GM23338 (cell line): ENCODE measurements around the gene SVIL. TPM values are rescaled to one million over a fixed set of nuclear protein-coding genes. Genes with fewer than 3 reads are reported as not detected.

Experiments used
- ATAC-seq: fragments of 200-7000 bp; cut with Tn5 transposase; 3 replicates; pipeline ENCODE4 v1.9.1; 2020
- DNase-seq: peaks from one replicate; pipeline ENCODE4 v3.0.0-alpha.2; 2015; ENCODE audit warnings: low spot score
- H2AFZ ChIP-seq: fragments of 200-600 bp; sonication (generic); 2 replicates; pipeline ENCODE4 v1.8.0; 2016; ENCODE audit warnings: antibody characterized with exemption, mild to moderate bottlenecking, moderate library complexity
- H3F3A ChIP-seq: fragments of 200-600 bp; sonication (generic); replicated peaks from 2 replicates; pipeline ENCODE4 v1.8.0; 2017; ENCODE audit warnings: antibody characterized with exemption, mixed run types, low read depth
- H3K27ac ChIP-seq: fragments of 200-600 bp; sonication (generic); 2 replicates; pipeline ENCODE4 v1.6.1; 2016; ENCODE audit warnings: low read depth
- H3K27me3 ChIP-seq: fragments of 200-600 bp; sonication (generic); 2 replicates; pipeline ENCODE4 v1.8.0; 2016; ENCODE audit warnings: mild to moderate bottlenecking, mixed run types, moderate library complexity; ENCODE audit not compliant: insufficient read depth
- H3K36me3 ChIP-seq: fragments of 200-600 bp; sonication (generic); 2 replicates; pipeline ENCODE4 v1.8.0; 2016; ENCODE audit warnings: mild to moderate bottlenecking; ENCODE audit not compliant: insufficient read depth
- H3K4me1 ChIP-seq: fragments of 200-600 bp; sonication (generic); 2 replicates; pipeline ENCODE4 v1.8.0; 2016; ENCODE audit warnings: mild to moderate bottlenecking, moderate library complexity; ENCODE audit not compliant: insufficient read depth
- H3K4me2 ChIP-seq: fragments of 200-600 bp; sonication (generic); 2 replicates; pipeline ENCODE4 v1.7.1; 2017; ENCODE audit warnings: mixed run types
- H3K4me3 ChIP-seq: fragments of 200-600 bp; sonication (generic); 2 replicates; pipeline ENCODE4 v1.6.1; 2016; ENCODE audit warnings: mixed run types
- H3K79me2 ChIP-seq: fragments of 200-600 bp; sonication (generic); replicated peaks from 2 replicates; pipeline ENCODE4 v1.8.0; 2017; ENCODE audit warnings: mild to moderate bottlenecking; ENCODE audit not compliant: insufficient read depth
- H3K9me2 ChIP-seq: fragments of 200-600 bp; sonication (generic); 2 replicates; pipeline ENCODE4 v1.8.0; 2017; ENCODE audit not compliant: insufficient read depth
- H4K20me1 ChIP-seq: fragments of 200-600 bp; sonication (generic); replicated peaks from 2 replicates; pipeline ENCODE4 v1.8.0; 2017; ENCODE audit warnings: mild to moderate bottlenecking; ENCODE audit not compliant: insufficient read depth
- H3K27ac Mint-ChIP-seq: 2 replicates; pipeline ENCODE4 v1.8.0; 2020; ENCODE audit warnings: inconsistent platforms, mild to moderate bottlenecking, moderate library complexity, mixed read lengths
- H3K27me3 Mint-ChIP-seq: 3 replicates; pipeline ENCODE4 v1.8.0; 2022; ENCODE audit warnings: low read depth, mild to moderate bottlenecking, moderate library complexity, mixed read lengths, inconsistent platforms; ENCODE audit not compliant: insufficient read depth, poor library complexity
- H3K36me3 Mint-ChIP-seq: 3 replicates; pipeline ENCODE4 v1.8.0; 2021; ENCODE audit warnings: low read depth, mild to moderate bottlenecking, inconsistent platforms, moderate library complexity, mixed read lengths
- H3K4me1 Mint-ChIP-seq: 3 replicates; pipeline ENCODE4 v1.8.0; 2020; ENCODE audit warnings: mild to moderate bottlenecking, inconsistent platforms, mixed read lengths
- H3K4me3 Mint-ChIP-seq: 3 replicates; pipeline ENCODE4 v1.8.0; 2021; ENCODE audit warnings: moderate library complexity, mild to moderate bottlenecking, inconsistent platforms, mixed read lengths
- H3K9me3 Mint-ChIP-seq: 3 replicates; pipeline ENCODE4 v1.8.0; 2020; ENCODE audit warnings: moderate library complexity, mild to moderate bottlenecking, inconsistent platforms, mixed read lengths
- CTCF ChIP-seq, 2 experiments: fragments of 200-600 bp in 1 of 2; sonication (generic) in 1 of 2; conservative IDR thresholded peaks; 2 replicates each; pipeline versions ENCODE4 v1.5.1 to v1.6.1; 2016 to 2017; ENCODE audit warnings: antibody characterized with exemption in 2 of 2, low read depth in 2 of 2, mild to moderate bottlenecking in 2 of 2, moderate library complexity in 1 of 2
- EZH2phosphoT487 ChIP-seq: fragments of 200-600 bp; sonication (generic); IDR thresholded peaks from one replicate; pipeline ENCODE4 v1.8.1; 2018; ENCODE audit warnings: antibody characterized with exemption; ENCODE audit not compliant: unreplicated experiment
- JUNB ChIP-seq: IDR thresholded peaks from one replicate; pipeline ENCODE4 v1.6.1; 2016; ENCODE audit warnings: antibody characterized with exemption; ENCODE audit not compliant: unreplicated experiment
- NANOG ChIP-seq: IDR thresholded peaks from 2 replicates; pipeline ENCODE4 v1.6.1; 2016; ENCODE audit warnings: antibody characterized with exemption, borderline replicate concordance
- POLR2AphosphoS5 ChIP-seq: IDR thresholded peaks from 2 replicates; pipeline ENCODE4 v1.6.1; 2016; ENCODE audit warnings: antibody characterized with exemption, low read depth
- STAT1 ChIP-seq: IDR thresholded peaks from one replicate; pipeline ENCODE4 v1.6.1; 2016; ENCODE audit warnings: antibody characterized with exemption; ENCODE audit not compliant: unreplicated experiment
- ZNF462 ChIP-seq: fragments of 250-450 bp; sonication (Bioruptor Pico); IDR thresholded peaks from 2 replicates; pipeline ENCODE4 v1.5.0; 2020; ENCODE audit warnings: mild to moderate bottlenecking, moderate library complexity
- polyA plus RNA-seq: library from polyadenylated mRNA; unstranded; fragments of >200 nt; fragmentation: Nextera tagmentation; extraction: Ambion mirVana; gene quantifications from 2 replicates; pipeline ENCODE4 v1.2.1, GENCODE V29; 2016
- total RNA-seq: library from RNA; depleted of rRNA; stranded (reverse); fragments of >200 nt; shearing (Covaris generic); gene quantifications from 2 replicates; pipeline ENCODE4 v1.2.3, GENCODE V29; 2014

Gene SVIL
- total and polyA plus RNA-seq, 2 experiments from 2014 or later = 8.8 to 34.9 TPM

- no peak overlapping the region for H3K4me2 ChIP-seq
- no peak overlapping the region for H2AFZ ChIP-seq
- no peaks in the 10 kb centered on the region for H3K79me2 ChIP-seq
- Mint-ChIP-seq H3K27ac (peak overlapping the region; percentile 44; the same call in 1 of the 2 replicates), H3K4me3 (no peak overlapping the region), H3K4me1 (peaks cover 13% of the 10 kb centered on the region), H3K36me3 (peaks cover 42% of the 10 kb centered on the region), H3K27me3 (peaks cover 7% of the 10 kb centered on the region), H3K9me3 (peaks cover 30% of the 10 kb centered on the region)
- no peak overlapping the region for H3K4me3 ChIP-seq
- H3K9me2 ChIP-seq = 0 out of 2 replicates have a peak, but pooled peaks cover 4% of the 10 kb centered on the region
- H3K36me3 ChIP-seq = peaks cover 11% of the 10 kb centered on the region; the same call in 1 of the 2 replicates
- peaks cover 3% of the 10 kb centered on the region; the same call in 1 of the 2 replicates for H3K4me1 ChIP-seq
- no peaks in the 10 kb centered on the region for H4K20me1 ChIP-seq
- ATAC-seq = no peak
- no peak for TF ChIP-seq ZNF462 (CRISPR knock-in tag)
- no peak for TF ChIP-seq NANOG
- TF ChIP-seq JUNB = no peak
- DNase-seq = no peak
- no peaks in the 10 kb centered on the region for H3K27me3 ChIP-seq
- no peaks in the 10 kb centered on the region for H3F3A ChIP-seq
- no peak overlapping the region for H3K27ac ChIP-seq
These were observed 24.5 kb upstream of the SVIL start for GRCh38 chr10:29658984-29659965.

DNA sequence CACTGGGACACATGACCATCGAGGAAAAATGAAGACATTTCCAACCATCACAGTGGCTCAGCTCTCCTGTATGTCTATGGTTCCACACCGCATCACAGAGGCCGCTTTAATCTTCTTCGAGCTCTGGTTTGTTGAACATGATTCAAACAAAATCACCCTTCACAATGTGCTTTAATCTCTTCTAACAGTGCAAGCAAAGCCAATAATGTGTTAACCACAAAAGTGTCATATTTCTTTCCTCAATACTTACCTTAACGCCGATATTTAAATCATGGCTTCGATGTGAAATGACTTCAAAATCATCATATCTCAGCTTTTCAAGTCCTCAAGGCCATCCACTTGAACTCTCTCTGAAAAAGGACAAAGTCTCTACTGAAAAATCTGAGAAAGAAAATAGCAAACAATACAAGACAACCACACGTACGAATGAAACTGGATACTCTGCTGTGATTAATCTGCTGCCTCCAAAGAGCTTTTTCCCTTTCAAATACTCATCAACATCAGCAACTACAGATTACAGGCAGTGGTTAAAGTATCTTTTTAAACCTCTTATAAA is 23.0 kb upstream of the SVIL start:
- H3K4me1 Mint-ChIP-seq = peaks cover 13% of the 10 kb centered on the region
- no peak overlapping the region for H3K27ac Mint-ChIP-seq
- H3K27ac ChIP-seq = no peak overlapping the region
- TF ChIP-seq POLR2AphosphoS5 (no peak), NANOG (no peak), STAT1 (no peak), EZH2phosphoT487 (no peak), CTCF (conservative IDR thresholded peaks at IDR 0.05; ENCODE audit: low read depth in 2 of 2) (no peak)

More for the DNA sequence above, 23.0 kb upstream of the SVIL start:
- no peak for DNase-seq
- Histone ChIP-seq H3K9me2 (0 out of 2 replicates have a peak, but pooled peaks cover 4% of the 10 kb centered on the region), H3F3A (no peaks in the 10 kb centered on the region), H3K27me3 (no peaks in the 10 kb centered on the region), H2AFZ (no peak overlapping the region), H3K4me3 (no peak overlapping the region), H3K4me2 (no peak overlapping the region), H3K4me1 (peaks cover 3% of the 10 kb centered on the region; the same call in 1 of the 2 replicates), H3K36me3 (peaks cover 11% of the 10 kb centered on the region; the same call in 1 of the 2 replicates), H4K20me1 (no peaks in the 10 kb centered on the region), H3K79me2 (no peaks in the 10 kb centered on the region)
- peaks cover 30% of the 10 kb centered on the region for H3K9me3 Mint-ChIP-seq
- H3K36me3 Mint-ChIP-seq = peaks cover 47% of the 10 kb centered on the region
- H3K27me3 Mint-ChIP-seq = peaks cover 7% of the 10 kb centered on the region
- H3K4me3 Mint-ChIP-seq = no peak overlapping the region
- no peak for ATAC-seq
